Right lobe of liver (tissue), 6 donors: ENCODE data around the gene CNOT2. TPM values are rescaled to one million over a fixed set of nuclear protein-coding genes. Genes with fewer than 3 reads are reported as not detected.

Experiments used
- ATAC-seq, 4 donors: fragments of 200-7000 bp; cut with Tn5 transposase; one replicate each; pipeline ENCODE4 v1.9.1; 2020; ENCODE audit warnings: mild to moderate bottlenecking in 4 of 4, moderate library complexity in 4 of 4
- DNase-seq, 3 donors: peaks; one replicate each; pipeline ENCODE4 v3.0.0-alpha.2; 2020
- H3K27ac ChIP-seq, 3 donors: fragments of 200-600 bp; one replicate each; pipeline ENCODE4 v1.8.0; 2022
- H3K27me3 ChIP-seq, 2 donors: fragments of 200-600 bp; one replicate each; pipeline ENCODE4 v1.8.0; 2022
- H3K36me3 ChIP-seq, 4 donors: fragments of 200-600 bp; sonication (generic) in 1 of 4; one replicate each; pipeline versions ENCODE4 v1.5.1 to v1.8.0; 2017 to 2022; ENCODE audit warnings: control low read depth in 1 of 4
- H3K4me1 ChIP-seq, 4 donors: fragments of 200-600 bp; sonication (generic) in 1 of 4; one replicate each; pipeline versions ENCODE4 v1.5.1 to v1.8.0; 2017 to 2022; ENCODE audit warnings: control low read depth in 1 of 4
- H3K4me3 ChIP-seq, 3 donors: fragments of 200-600 bp; one replicate each; pipeline ENCODE4 v1.8.0; 2022
- H3K9me3 ChIP-seq, 4 donors: fragments of 200-600 bp; sonication (generic) in 1 of 4; one replicate each; pipeline versions ENCODE4 v1.5.1 to v1.8.0; 2017 to 2022; ENCODE audit warnings: control low read depth in 1 of 4
- POLR2A ChIP-seq: fragments of 450-650 bp; IDR thresholded peaks from one replicate; pipeline ENCODE4 v1.6.1; 2017; ENCODE audit warnings: antibody characterized with exemption, mild to moderate bottlenecking
- WGBS: methylation state at CpG from one replicate; pipeline ENCODE4 v1.1.6; 2018; ENCODE audit warnings: low coverage, low lambda C conversion rate; ENCODE audit not compliant: insufficient coverage; ENCODE audit errors: missing lambda C conversion rate; 5-methylcytosine and 5-hydroxymethylcytosine counted together
- intact Hi-C, 2 donors: fragments of 100-400 bp; cut with DNase I; formaldehyde crosslinking; loops; one replicate each; pipeline versions ENCODE4 v1.11.2 to v1.14.1; 2022
- total RNA-seq, 6 experiments: library from RNA; depleted of rRNA in 2 of 6; stranded (reverse); fragments of >200 nt in 2 of 6; fragmentation: NEBNext Ultra II Directional in 3 of 6; extraction: Animal tissue kit (Norgen Biotek cat#: 25700) in 3 of 6; gene quantifications; one replicate each; pipeline versions ENCODE4 v1.1.0 to v1.2.4, GENCODE V29; 2016 to 2023
- TF ChIP-seq, protein P1 (sequence below), 4 donors: fragments of 200-600 bp in 3 of 4; fragments of 450-650 bp in 1 of 4; IDR thresholded peaks; one replicate each; pipeline versions ENCODE4 v1.5.1 to v1.8.0; 2016 to 2022; ENCODE audit warnings: antibody characterized with exemption in 4 of 4, mild to moderate bottlenecking in 2 of 4
- donor health status: DM: no; HTN: yes; CAD: no.
- donor health status: DM: no; HTN: no; CAD: no.
- donor health status: DM: no; HTN: no; CAD: no.
- donor health status: DM: no; HTN: yes; CAD: no.
- donor health status: DM: no; HTN: yes; CAD: no.

CNOT2 gene
- total RNA-seq, 6 experiments from 2014 or later: 24.6 to 65.9 (median 35.4) TPM

DNA sequence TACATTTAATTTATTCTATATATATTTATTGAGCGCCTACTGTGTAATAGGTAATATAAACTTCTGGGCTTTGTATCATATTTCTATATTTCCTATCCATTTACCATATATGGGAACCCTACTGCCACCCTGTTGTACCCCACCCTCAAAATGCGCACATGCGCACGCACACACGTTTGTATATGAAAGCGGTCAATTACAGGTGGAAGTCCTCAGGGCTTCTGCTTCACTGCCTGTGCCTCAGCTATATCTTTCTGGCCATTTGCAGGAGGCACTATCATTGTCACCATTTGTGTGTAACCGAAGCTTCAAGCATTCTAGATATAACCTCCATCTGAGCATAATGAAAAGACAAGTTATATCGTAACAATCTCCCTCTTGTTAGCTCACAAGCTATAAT lies 91.5 kb downstream of the CNOT2 start:
- DNase-seq: no peak
- no peaks in the 10 kb centered on the region for H3K4me1 ChIP-seq
- H3K36me3 ChIP-seq: peaks cover 0 to 35% (median 7%) of the 10 kb centered on the region in 4 donors
- H3K9me3 ChIP-seq: no peaks in the 10 kb centered on the region
- intact Hi-C loops: no loop called here
- TF ChIP-seq, protein P1, sequence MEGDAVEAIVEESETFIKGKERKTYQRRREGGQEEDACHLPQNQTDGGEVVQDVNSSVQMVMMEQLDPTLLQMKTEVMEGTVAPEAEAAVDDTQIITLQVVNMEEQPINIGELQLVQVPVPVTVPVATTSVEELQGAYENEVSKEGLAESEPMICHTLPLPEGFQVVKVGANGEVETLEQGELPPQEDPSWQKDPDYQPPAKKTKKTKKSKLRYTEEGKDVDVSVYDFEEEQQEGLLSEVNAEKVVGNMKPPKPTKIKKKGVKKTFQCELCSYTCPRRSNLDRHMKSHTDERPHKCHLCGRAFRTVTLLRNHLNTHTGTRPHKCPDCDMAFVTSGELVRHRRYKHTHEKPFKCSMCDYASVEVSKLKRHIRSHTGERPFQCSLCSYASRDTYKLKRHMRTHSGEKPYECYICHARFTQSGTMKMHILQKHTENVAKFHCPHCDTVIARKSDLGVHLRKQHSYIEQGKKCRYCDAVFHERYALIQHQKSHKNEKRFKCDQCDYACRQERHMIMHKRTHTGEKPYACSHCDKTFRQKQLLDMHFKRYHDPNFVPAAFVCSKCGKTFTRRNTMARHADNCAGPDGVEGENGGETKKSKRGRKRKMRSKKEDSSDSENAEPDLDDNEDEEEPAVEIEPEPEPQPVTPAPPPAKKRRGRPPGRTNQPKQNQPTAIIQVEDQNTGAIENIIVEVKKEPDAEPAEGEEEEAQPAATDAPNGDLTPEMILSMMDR (IDR thresholded peaks at IDR 0.05): no peak
- no peak for TF ChIP-seq POLR2A
- H3K27me3 ChIP-seq: no peaks in the 10 kb centered on the region
- no peak overlapping the region for H3K4me3 ChIP-seq
- ATAC-seq: no peak
- WGBS: 98% methylated on average over 8 of the region's 8 CpGs
- H3K27ac ChIP-seq: no peak overlapping the region

DNA sequence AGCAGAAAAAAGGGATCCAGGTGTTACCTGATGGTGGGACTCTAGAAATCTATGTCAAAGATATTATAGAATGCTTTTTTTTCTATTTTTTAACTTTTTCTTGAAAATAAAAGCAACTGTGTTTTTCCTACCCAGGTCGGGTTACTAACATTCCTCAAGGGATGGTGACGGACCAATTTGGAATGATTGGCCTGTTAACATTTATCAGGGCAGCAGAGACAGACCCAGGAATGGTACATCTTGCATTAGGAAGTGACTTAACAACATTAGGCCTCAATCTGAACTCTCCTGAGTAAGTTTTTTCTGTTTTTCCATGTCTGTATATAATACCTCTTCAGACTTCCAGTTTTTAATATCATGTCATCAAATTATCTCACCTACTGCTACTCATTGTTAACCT lies 95.3 kb downstream of the CNOT2 start:
- peaks cover 0 to 68% (median 14%) of the 10 kb centered on the region in 4 donors for H3K36me3 ChIP-seq
- WGBS: 100% methylated on average over 2 of the region's 2 CpGs
- ATAC-seq (no peak), DNase-seq (no peak)
- intact Hi-C loops: no loop called here
- no peaks in the 10 kb centered on the region for H3K9me3 ChIP-seq
- no peaks in the 10 kb centered on the region for H3K27me3 ChIP-seq
- H3K4me3 ChIP-seq: no peak overlapping the region
- no peak overlapping the region for H3K27ac ChIP-seq
- TF ChIP-seq POLR2A: no peak
- TF ChIP-seq, protein P1 (IDR thresholded peaks at IDR 0.05): no peak
- no peaks in the 10 kb centered on the region for H3K4me1 ChIP-seq

DNA sequence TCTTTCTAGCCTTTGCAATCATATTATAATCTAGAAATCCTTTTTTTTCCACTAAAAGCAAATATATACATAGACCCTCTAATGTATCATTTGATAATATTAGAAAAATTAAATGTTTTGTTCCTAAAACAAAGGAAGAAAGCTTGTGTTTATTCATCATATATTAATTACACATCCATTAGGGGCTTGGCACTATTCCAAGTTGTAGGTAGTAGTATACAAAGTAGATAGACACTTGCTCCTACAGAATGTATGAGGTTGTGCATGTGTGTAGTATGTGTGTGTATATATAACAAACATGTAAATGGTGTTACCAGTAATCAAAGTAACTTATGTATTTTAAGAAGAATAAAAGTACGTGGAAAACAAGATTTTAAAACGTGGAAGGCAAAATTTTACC lies 107.8 kb downstream of the CNOT2 start:
- H3K36me3 ChIP-seq: peaks cover 0 to 28% (median 2%) of the 10 kb centered on the region in 4 donors

DNA sequence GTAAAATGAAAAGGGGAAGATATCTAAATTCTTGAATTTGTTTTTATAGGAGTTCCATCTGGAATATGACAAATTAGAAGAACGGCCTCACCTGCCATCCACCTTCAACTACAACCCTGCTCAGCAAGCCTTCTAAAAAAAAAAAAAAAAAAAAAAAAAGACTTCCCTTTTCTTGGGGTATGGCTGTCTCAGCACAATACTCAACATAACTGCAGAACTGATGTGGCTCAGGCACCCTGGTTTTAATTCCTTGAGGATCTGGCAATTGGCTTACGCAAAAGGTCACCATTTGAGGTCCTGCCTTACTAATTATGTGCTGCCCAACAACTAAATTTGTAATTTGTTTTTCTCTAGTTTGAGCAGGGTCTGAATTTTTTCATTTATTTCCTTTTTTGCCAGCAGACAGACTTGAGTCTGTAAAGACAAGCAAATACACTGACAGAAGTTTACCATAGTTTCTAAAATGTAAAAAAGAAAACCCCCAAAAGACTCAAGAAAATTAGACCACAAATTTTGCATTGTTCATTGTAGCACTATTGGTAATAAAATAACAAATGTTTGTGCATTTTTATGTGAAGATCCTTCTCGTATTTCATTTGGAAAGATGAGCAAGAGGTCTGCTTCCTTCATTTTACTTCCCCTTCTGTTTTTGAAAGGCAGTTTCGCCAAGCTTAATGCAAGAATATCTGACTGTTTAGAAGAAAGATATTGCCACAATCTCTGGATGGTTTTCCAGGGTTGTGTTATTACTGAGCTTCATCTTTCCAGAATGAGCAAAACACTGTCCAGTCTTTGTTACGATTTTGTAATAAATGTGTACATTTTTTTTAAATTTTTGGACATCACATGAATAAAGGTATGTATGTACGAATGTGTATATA lies 110.8 kb downstream of the CNOT2 start:
- ATAC-seq (peak in 3 of 4 donors; percentile 25 to 52 (median 33)), DNase-seq (no peak)
- H3K27me3 ChIP-seq: no peaks in the 10 kb centered on the region
- 79% methylated on average over 6 of the region's 6 CpGs for WGBS
- intact Hi-C loops: no loop called here
- TF ChIP-seq, protein P1 (IDR thresholded peaks at IDR 0.05): no peak
- TF ChIP-seq POLR2A: no peak
- H3K27ac ChIP-seq: no peak overlapping the region
- H3K4me1 ChIP-seq: no peaks in the 10 kb centered on the region
- H3K4me3 ChIP-seq: no peak overlapping the region
- no peaks in the 10 kb centered on the region for H3K9me3 ChIP-seq
- peaks cover 0 to 16% (median 0%) of the 10 kb centered on the region in 4 donors for H3K36me3 ChIP-seq

More for the DNA sequence above, 107.8 kb downstream of the CNOT2 start:
- H3K9me3 ChIP-seq: no peaks in the 10 kb centered on the region
- no peak overlapping the region for H3K27ac ChIP-seq
- TF ChIP-seq, protein P1 (IDR thresholded peaks at IDR 0.05): no peak
- TF ChIP-seq POLR2A: no peak
- DNase-seq: no peak
- no peak overlapping the region for H3K4me3 ChIP-seq
- no peaks in the 10 kb centered on the region for H3K4me1 ChIP-seq
- H3K27me3 ChIP-seq: no peaks in the 10 kb centered on the region
- WGBS: 95% methylated on average over 2 of the region's 2 CpGs
- intact Hi-C loops: no loop called here
- no peak for ATAC-seq
